K562 (cell line): ENCODE measurements around the gene PLK1. TPM values are rescaled to one million over a fixed set of nuclear protein-coding genes. Genes with fewer than 3 reads are reported as not detected.

Experiments used
- ATAC-seq: fragments of 200-7000 bp; cut with Tn5 transposase; 3 replicates; pipeline ENCODE4 v1.9.1; 2020; ENCODE audit warnings: moderate library complexity
- BruUV-seq: library from RNA; stranded (reverse); fragments of 400-500 nt; replicated peaks from 2 replicates; lab custom pipeline; 2021; lab: Mats Ljungman, UMichigan
- CTCF ChIA-PET: fragments of 300-600 bp; formaldehyde crosslinking; extraction: SDS; loops from one replicate; lab custom pipeline; 2021; ENCODE audit warnings: low intra/inter-chr PET ratio; lab: Yijun Ruan, JAX
- POLR2A ChIA-PET: fragments of 300-600, 350-650 bp; sonication (Branson Sonifier 250); formaldehyde crosslinking; extraction: SDS; loops from one replicate; lab custom pipeline; 2021; ENCODE audit warnings: antibody characterized with exemption, inconsistent platforms; lab: Yijun Ruan, JAX
- DNase-seq, 4 experiments: peaks; one replicate each; pipeline versions ENCODE4 v3.0.0 to v3.0.0-alpha.2; 2011 to 2018; ENCODE audit warnings: low spot score in 3 of 4, mixed read lengths in 3 of 4; ENCODE audit errors: extremely low read depth in 1 of 4
- FAIRE-seq: peaks from 2 replicates; lab custom pipeline; 2011; peaks lifted over from hg19 to GRCh38; lab: Jason Lieb, UNC
- H2AFZ ChIP-seq: 2 replicates; pipeline ENCODE4 v1.6.0; 2011; ENCODE audit warnings: low read depth, low read length, control low read depth, inconsistent platforms
- H3K27ac ChIP-seq: fragments of 200-600 bp; 3 replicates; pipeline ENCODE4 v1.8.0; 2011; ENCODE audit warnings: low read depth, mild to moderate bottlenecking, control low read depth, inconsistent platforms, low read length, moderate library complexity, mixed read lengths; ENCODE audit errors: extremely low read depth
- H3K27me3 ChIP-seq, 2 experiments: fragments of 300-600 bp in 1 of 2; 2 replicates in 1 of 2; 3 replicates in 1 of 2; pipeline versions ENCODE4 v1.6.0 to v1.8.0; 2011; ENCODE audit warnings: inconsistent platforms in 2 of 2, low read length in 2 of 2, mild to moderate bottlenecking in 1 of 2, mixed read lengths in 1 of 2, moderate library complexity in 1 of 2; ENCODE audit not compliant: control insufficient read depth in 2 of 2, insufficient read depth in 2 of 2
- H3K36me3 ChIP-seq: fragments of 300-600 bp; 3 replicates; pipeline ENCODE4 v1.8.0; 2011; ENCODE audit warnings: mild to moderate bottlenecking, low read length, inconsistent platforms; ENCODE audit not compliant: control insufficient read depth, insufficient read depth
- H3K4me1 ChIP-seq, 2 experiments: fragments of 200-600 bp in 1 of 2; replicated peaks in 1 of 2; 2 replicates in 1 of 2; 3 replicates in 1 of 2; pipeline versions ENCODE4 v1.5.1 to v1.8.0; 2011; ENCODE audit warnings: inconsistent platforms in 2 of 2, low read length in 2 of 2, mild to moderate bottlenecking in 1 of 2, mixed read lengths in 1 of 2, moderate library complexity in 1 of 2; ENCODE audit not compliant: control insufficient read depth in 2 of 2, insufficient read depth in 2 of 2
- H3K4me2 ChIP-seq: 2 replicates; pipeline ENCODE4 v1.6.1; 2011; ENCODE audit warnings: low read length, control low read depth, inconsistent platforms, mixed read lengths; ENCODE audit not compliant: insufficient read depth
- H3K4me3 ChIP-seq: fragments of 200-600 bp; sonication (generic), shearing (Covaris generic); 2 replicates; pipeline ENCODE4 v1.5.1; 2016; ENCODE audit warnings: control low read depth, inconsistent platforms
- H3K79me2 ChIP-seq: fragments of 200-600 bp; 3 replicates; pipeline ENCODE4 v1.8.0; 2011; ENCODE audit warnings: low read length, inconsistent platforms; ENCODE audit not compliant: control insufficient read depth, insufficient read depth
- H3K9ac ChIP-seq, 2 experiments: 2 replicates each; pipeline versions ENCODE4 v1.6.0 to v1.6.1; 2011; ENCODE audit warnings: low read depth in 2 of 2, low read length in 2 of 2, control low read depth in 1 of 2, inconsistent platforms in 1 of 2, mild to moderate bottlenecking in 1 of 2, mixed read lengths in 1 of 2; ENCODE audit not compliant: insufficient read depth in 1 of 2
- H3K9me1 ChIP-seq: one replicate; pipeline ENCODE4 v1.6.0; 2011; ENCODE audit warnings: inconsistent platforms, mild to moderate bottlenecking, low read length, moderate library complexity; ENCODE audit not compliant: control insufficient read depth, insufficient read depth
- H3K9me3 ChIP-seq: replicated peaks from 2 replicates; pipeline ENCODE4 v1.5.1; 2011; ENCODE audit warnings: low read depth, low read length, inconsistent platforms; ENCODE audit not compliant: control insufficient read depth, insufficient read depth
- H4K20me1 ChIP-seq: replicated peaks from 2 replicates; pipeline ENCODE4 v1.6.1; 2011; ENCODE audit warnings: low read length, inconsistent platforms, mixed read lengths; ENCODE audit not compliant: control insufficient read depth, insufficient read depth
- BMI1 ChIP-seq: fragments of 150-350 bp; IDR thresholded peaks from 2 replicates; pipeline ENCODE4 v1.6.1; 2014; ENCODE audit warnings: low read length
- EZH2 ChIP-seq: IDR thresholded peaks from 2 replicates; pipeline ENCODE4 v1.6.1; 2012; ENCODE audit warnings: low read depth, mild to moderate bottlenecking, inconsistent platforms, low read length, borderline replicate concordance
- FOXK1 ChIP-seq: sonication (generic); formaldehyde crosslinking; IDR thresholded peaks from 2 replicates; pipeline ENCODE4 v1.8.0; 2022; ENCODE audit warnings: missing genetic modification reagents, mild to moderate bottlenecking, borderline replicate concordance
- PHB2 ChIP-seq: fragments of 450-650 bp; IDR thresholded peaks from 2 replicates; pipeline ENCODE4 v1.6.1; 2017; ENCODE audit warnings: low read depth
- POLR2AphosphoS2 ChIP-seq: IDR thresholded peaks from 2 replicates; pipeline ENCODE4 v1.6.1; 2012; ENCODE audit warnings: low read length, improper control_type of control experiment
- SNIP1 ChIP-seq: fragments of 450-650 bp; IDR thresholded peaks from 2 replicates; pipeline ENCODE4 v1.7.1; 2017; ENCODE audit warnings: low read depth, mild to moderate bottlenecking
- SRSF9 ChIP-seq: fragments of 200-400 bp; formaldehyde crosslinking; IDR thresholded peaks from 2 replicates; pipeline ENCODE4 v1.6.1; 2017; ENCODE audit warnings: low read depth, low read length, borderline replicate concordance
- SUPT5H ChIP-seq: fragments of 450-650 bp; IDR thresholded peaks from 2 replicates; pipeline ENCODE4 v1.6.1; 2016
- TEAD4 ChIP-seq, 2 experiments: sonication (generic) in 1 of 2; formaldehyde crosslinking in 1 of 2; IDR thresholded peaks; 2 replicates each; pipeline versions ENCODE4 v1.6.1 to v1.8.0; 2012 to 2022; ENCODE audit warnings: borderline replicate concordance in 1 of 2, inconsistent platforms in 1 of 2, low read length in 1 of 2, mild to moderate bottlenecking in 1 of 2, missing genetic modification reagents in 1 of 2
- XRCC5 ChIP-seq: fragments of 200-400 bp; formaldehyde crosslinking; IDR thresholded peaks from 2 replicates; pipeline ENCODE4 v1.6.1; 2017; ENCODE audit warnings: low read depth, mild to moderate bottlenecking, low read length
- ZNF311 ChIP-seq: fragments of 250-450 bp; sonication (Bioruptor Pico); IDR thresholded peaks from 2 replicates; pipeline ENCODE4 v1.4.0; 2020; ENCODE audit warnings: mild to moderate bottlenecking, moderate library complexity
- ZNF583 ChIP-seq: fragments of 250-450 bp; sonication (Bioruptor Pico); IDR thresholded peaks from 2 replicates; pipeline ENCODE4 v1.4.0; 2020
- in situ Hi-C: fragments of 300-500 bp; cut with MboI; formaldehyde crosslinking; loops from 4 replicates; pipeline ENCODE4 v1.15.0; 2018; ENCODE audit warnings: inconsistent platforms, mixed read lengths
- intact Hi-C: fragments of 100-400 bp; cut with micrococcal nuclease; formaldehyde crosslinking; loops from 2 replicates; pipeline ENCODE4 v1.14.2; 2022
- polyA plus RNA-seq, 8 experiments: library from polyadenylated mRNA; depleted of rRNA in 4 of 8; stranded (reverse) in 5 of 8; unstranded in 3 of 8; fragments of >200 nt; fragmentation: Nextera tagmentation in 2 of 8; fragmentation: Illumina TruSeq in 1 of 8; extraction: Ambion mirVana in 2 of 8; extraction: Trizol in 1 of 8; gene quantifications; 2 replicates each; pipeline versions ENCODE4 v1.2.1 to v1.2.3, GENCODE V29; 2011 to 2014; ENCODE audit warnings: inconsistent platforms in 1 of 8, missing spikeins in 1 of 8
- total RNA-seq, 7 experiments: library from RNA; depleted of rRNA in 6 of 7; stranded (reverse); fragments of >200 nt in 6 of 7; fragmentation: Illumina TruSeq in 2 of 7; extraction: Trizol in 2 of 7; gene quantifications; 2 replicates each; pipeline versions ENCODE4 v1.2.1 to v1.2.3, GENCODE V29; 2011 to 2021; ENCODE audit warnings: low replicate concordance in 1 of 7
- TF ChIP-seq, protein P1 (sequence below): fragments of 150-350 bp; IDR thresholded peaks from 2 replicates; pipeline ENCODE4 v1.6.1; 2014; ENCODE audit warnings: low read depth, mild to moderate bottlenecking, low read length, borderline replicate concordance

Gene PLK1
- total and polyA plus RNA-seq, 9 of the 15 experiments (the other 6 are each of a cell fraction or from before 2014, with no cell fraction given): 13.6 to 212 (median 45.5) TPM

- Histone ChIP-seq H3K27me3 (peaks cover 0 to 5% of the 10 kb centered on the region in 2 experiments; a peak in 2 of 5 replicates), H3K9ac (no peak overlapping the region; a peak in 1 of 4 replicates), H3K79me2 (no peaks in the 10 kb centered on the region), H3K4me2 (no peak overlapping the region), H3K27ac (no peak overlapping the region), H3K36me3 (no peaks in the 10 kb centered on the region), H3K4me1 (peaks cover 0 to 16% of the 10 kb centered on the region in 2 experiments; a peak in 2 of 5 replicates), H4K20me1 (no peaks in the 10 kb centered on the region), H3K9me1 (no peaks in the 10 kb centered on the region), H2AFZ (no peak overlapping the region), H3K4me3 (no peak overlapping the region), H3K9me3 (no peaks in the 10 kb centered on the region)
- TF ChIP-seq TEAD4 (IDR thresholded peaks at IDR 0.05; ENCODE audit: low read length): no peak
- TF ChIP-seq TEAD4 (CRISPR knock-in tag; IDR thresholded peaks at IDR 0.05; ENCODE audit: borderline replicate concordance): no peak
- TF ChIP-seq POLR2AphosphoS2: no peak
- no peak for TF ChIP-seq BMI1
- TF ChIP-seq FOXK1 (CRISPR knock-in tag): no peak
- no peak for TF ChIP-seq XRCC5
- TF ChIP-seq SUPT5H: no peak
- TF ChIP-seq, protein P1, sequence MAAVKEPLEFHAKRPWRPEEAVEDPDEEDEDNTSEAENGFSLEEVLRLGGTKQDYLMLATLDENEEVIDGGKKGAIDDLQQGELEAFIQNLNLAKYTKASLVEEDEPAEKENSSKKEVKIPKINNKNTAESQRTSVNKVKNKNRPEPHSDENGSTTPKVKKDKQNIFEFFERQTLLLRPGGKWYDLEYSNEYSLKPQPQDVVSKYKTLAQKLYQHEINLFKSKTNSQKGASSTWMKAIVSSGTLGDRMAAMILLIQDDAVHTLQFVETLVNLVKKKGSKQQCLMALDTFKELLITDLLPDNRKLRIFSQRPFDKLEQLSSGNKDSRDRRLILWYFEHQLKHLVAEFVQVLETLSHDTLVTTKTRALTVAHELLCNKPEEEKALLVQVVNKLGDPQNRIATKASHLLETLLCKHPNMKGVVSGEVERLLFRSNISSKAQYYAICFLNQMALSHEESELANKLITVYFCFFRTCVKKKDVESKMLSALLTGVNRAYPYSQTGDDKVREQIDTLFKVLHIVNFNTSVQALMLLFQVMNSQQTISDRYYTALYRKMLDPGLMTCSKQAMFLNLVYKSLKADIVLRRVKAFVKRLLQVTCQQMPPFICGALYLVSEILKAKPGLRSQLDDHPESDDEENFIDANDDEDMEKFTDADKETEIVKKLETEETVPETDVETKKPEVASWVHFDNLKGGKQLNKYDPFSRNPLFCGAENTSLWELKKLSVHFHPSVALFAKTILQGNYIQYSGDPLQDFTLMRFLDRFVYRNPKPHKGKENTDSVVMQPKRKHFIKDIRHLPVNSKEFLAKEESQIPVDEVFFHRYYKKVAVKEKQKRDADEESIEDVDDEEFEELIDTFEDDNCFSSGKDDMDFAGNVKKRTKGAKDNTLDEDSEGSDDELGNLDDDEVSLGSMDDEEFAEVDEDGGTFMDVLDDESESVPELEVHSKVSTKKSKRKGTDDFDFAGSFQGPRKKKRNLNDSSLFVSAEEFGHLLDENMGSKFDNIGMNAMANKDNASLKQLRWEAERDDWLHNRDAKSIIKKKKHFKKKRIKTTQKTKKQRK: no peak
- TF ChIP-seq PHB2: no peak
- TF ChIP-seq ZNF311: no peak
- TF ChIP-seq EZH2: no peak
- TF ChIP-seq SNIP1: no peak
- TF ChIP-seq ZNF583: no peak
- no peak for TF ChIP-seq SRSF9
- no TSS peak for BruUV-seq
- ChIA-PET POLR2A (interaction anchor here (0.8 to 3.1 kb wide), 6 partner anchors 9 to 68 kb away, joined by 3 to 13 read pairs (median 4); partner anchors contain the start of genes DCTN5 and PALB2), CTCF (no interaction called here)
- in situ Hi-C loops (no loop called here), intact Hi-C loops (no loop called here)
- DNase-seq (no peak), FAIRE-seq (no peak), ATAC-seq (no peak)
Measured at GRCh38 chr16:23709536-23709935, 30.8 kb downstream of the PLK1 start.
